Measurements from ENCODE around the gene PIGN.
"Not testable (repeated sequence)": the region's sequence is repeated elsewhere in the genome, so short reads cannot be mapped to it uniquely, and the experiment has no call there.

Gene PIGN

GRCh38 chr18:62172298-62172697 is 14.6 kb downstream of the PIGN start:
- in situ Hi-C loops (cut with MboI; ENCODE audit: low pct_unique_long_range_greater_than_20kb, low sequenced_read_pairs, unreplicated experiment) = no loop called here
- no peak for DNase-seq (ENCODE audit: low spot score)
- TF ChIP-seq, protein P1, sequence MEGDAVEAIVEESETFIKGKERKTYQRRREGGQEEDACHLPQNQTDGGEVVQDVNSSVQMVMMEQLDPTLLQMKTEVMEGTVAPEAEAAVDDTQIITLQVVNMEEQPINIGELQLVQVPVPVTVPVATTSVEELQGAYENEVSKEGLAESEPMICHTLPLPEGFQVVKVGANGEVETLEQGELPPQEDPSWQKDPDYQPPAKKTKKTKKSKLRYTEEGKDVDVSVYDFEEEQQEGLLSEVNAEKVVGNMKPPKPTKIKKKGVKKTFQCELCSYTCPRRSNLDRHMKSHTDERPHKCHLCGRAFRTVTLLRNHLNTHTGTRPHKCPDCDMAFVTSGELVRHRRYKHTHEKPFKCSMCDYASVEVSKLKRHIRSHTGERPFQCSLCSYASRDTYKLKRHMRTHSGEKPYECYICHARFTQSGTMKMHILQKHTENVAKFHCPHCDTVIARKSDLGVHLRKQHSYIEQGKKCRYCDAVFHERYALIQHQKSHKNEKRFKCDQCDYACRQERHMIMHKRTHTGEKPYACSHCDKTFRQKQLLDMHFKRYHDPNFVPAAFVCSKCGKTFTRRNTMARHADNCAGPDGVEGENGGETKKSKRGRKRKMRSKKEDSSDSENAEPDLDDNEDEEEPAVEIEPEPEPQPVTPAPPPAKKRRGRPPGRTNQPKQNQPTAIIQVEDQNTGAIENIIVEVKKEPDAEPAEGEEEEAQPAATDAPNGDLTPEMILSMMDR (IDR thresholded peaks at IDR 0.05; ENCODE audit: extremely low read depth, insufficient read depth, missing control alignments) = no peak

GRCh38 chr18:62170857-62171256 is 16.0 kb downstream of the PIGN start:
- TF ChIP-seq, protein P1 (IDR thresholded peaks at IDR 0.05; ENCODE audit: extremely low read depth, insufficient read depth, missing control alignments) = no peak
- no peak for DNase-seq (ENCODE audit: low spot score)
- in situ Hi-C loops (cut with MboI; ENCODE audit: low pct_unique_long_range_greater_than_20kb, low sequenced_read_pairs, unreplicated experiment) = no loop called here

- DNase-seq (ENCODE audit: low spot score) = not testable (repeated sequence)
Observed at GRCh38 chr18:62166524-62166923, 20.3 kb downstream of the PIGN start.

DNA sequence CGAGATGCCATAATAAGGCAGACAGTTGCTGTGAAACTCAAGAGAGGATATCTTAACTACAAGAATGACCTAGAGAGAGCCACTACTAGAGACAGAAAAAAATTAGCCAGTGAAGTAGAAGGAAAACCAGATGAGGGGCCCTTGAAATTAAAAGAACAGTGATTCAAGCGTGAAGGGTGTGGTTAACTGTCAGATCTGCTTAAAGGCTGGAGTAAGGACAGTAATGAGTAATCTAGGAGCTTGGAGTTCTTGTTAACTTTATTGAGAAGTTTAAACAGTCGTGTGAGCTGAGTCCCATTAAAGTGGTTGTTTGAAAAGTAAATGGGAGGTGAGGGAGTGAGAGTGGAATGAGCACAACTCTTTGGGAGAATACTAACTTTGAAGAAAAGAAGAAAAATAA is 21.3 kb downstream of the PIGN start:
- DNase-seq (ENCODE audit: low spot score) = no peak
- in situ Hi-C loops (cut with MboI; ENCODE audit: low pct_unique_long_range_greater_than_20kb, low sequenced_read_pairs, unreplicated experiment) = no loop called here
- TF ChIP-seq, protein P1 (IDR thresholded peaks at IDR 0.05; ENCODE audit: extremely low read depth, insufficient read depth, missing control alignments) = no peak

More at GRCh38 chr18:62166524-62166923, 20.3 kb downstream of the PIGN start:
- in situ Hi-C loops (cut with MboI; ENCODE audit: low pct_unique_long_range_greater_than_20kb, low sequenced_read_pairs, unreplicated experiment) = not testable (repeated sequence)

GRCh38 chr18:62164855-62165487 is 21.9 kb downstream of the PIGN start:
- TF ChIP-seq, protein P1 (IDR thresholded peaks at IDR 0.05; ENCODE audit: extremely low read depth, insufficient read depth, missing control alignments) = no peak
- in situ Hi-C loops (cut with MboI; ENCODE audit: low pct_unique_long_range_greater_than_20kb, low sequenced_read_pairs, unreplicated experiment) = no loop called here
- no peak for DNase-seq (ENCODE audit: low spot score)

DNA sequence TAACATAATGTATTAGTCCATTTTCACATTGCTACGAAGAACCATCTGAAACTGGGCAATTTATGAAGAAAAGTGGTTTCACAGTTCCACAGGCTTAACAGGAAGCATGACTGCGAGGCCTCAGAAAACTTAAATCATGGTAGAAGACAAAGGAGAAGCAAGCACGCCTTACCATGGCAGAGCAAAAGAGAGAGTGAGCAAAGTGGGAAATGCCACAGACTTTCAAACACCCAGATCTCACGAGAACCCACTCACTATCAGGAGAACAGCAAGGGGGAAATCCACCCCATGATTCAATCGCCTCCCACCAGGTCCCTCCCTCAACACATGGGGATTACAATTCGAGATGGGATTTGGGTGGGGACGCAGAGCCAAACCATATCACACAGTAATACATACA is 22.5 kb downstream of the PIGN start:
- in situ Hi-C loops (cut with MboI; ENCODE audit: low pct_unique_long_range_greater_than_20kb, low sequenced_read_pairs, unreplicated experiment) = no loop called here
- TF ChIP-seq, protein P1 (IDR thresholded peaks at IDR 0.05; ENCODE audit: extremely low read depth, insufficient read depth, missing control alignments) = no peak
- DNase-seq (ENCODE audit: low spot score) = no peak

DNA sequence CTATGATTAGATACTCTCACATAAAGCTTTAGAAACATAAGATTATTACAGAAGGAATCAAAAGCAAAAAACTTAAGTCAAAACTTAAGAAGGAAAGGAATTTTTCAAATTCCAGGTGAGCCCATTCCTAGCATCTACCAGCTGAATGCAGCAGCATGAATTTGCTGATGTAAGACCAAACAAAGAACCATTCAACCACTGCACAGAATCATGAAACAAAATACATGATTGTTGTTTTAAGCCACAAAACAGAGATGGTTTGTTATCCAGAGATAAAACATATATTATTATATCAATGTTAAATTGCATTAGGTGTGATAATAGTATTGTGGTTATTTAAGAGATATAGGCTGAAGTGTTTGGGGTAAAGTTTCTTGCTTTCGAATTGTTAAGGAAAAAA is 29.0 kb downstream of the PIGN start:
- no peak for DNase-seq (ENCODE audit: low spot score)
- TF ChIP-seq, protein P1 (IDR thresholded peaks at IDR 0.05; ENCODE audit: extremely low read depth, insufficient read depth, missing control alignments) = no peak
- in situ Hi-C loops (cut with MboI; ENCODE audit: low pct_unique_long_range_greater_than_20kb, low sequenced_read_pairs, unreplicated experiment) = no loop called here

All from GM13977 (cell line).